Activated naive CD4-positive, alpha-beta T cell treated with anti-CD3 and anti-CD28 coated beads for 36 hours (primary cell): ENCODE data around the gene PYGO2. TPM values are rescaled to one million over a fixed set of nuclear protein-coding genes. Genes with fewer than 3 reads are reported as not detected.
"Not testable (repeated sequence)": the region's sequence is repeated elsewhere in the genome, so short reads cannot be mapped to it uniquely, and the experiment has no call there.

Source experiments
- CTCF ChIA-PET: fragments of 350-600 bp; sonication (Branson Sonifier 250); formaldehyde crosslinking; loops from one replicate; lab custom pipeline; 2021; ENCODE audit warnings: antibody characterized with exemption; lab: Charles Lee
- DNase-seq: peaks from one replicate; pipeline ENCODE4 v3.0.0-alpha.2; 2020
- H3K27ac Mint-ChIP-seq: one replicate; pipeline ENCODE4 v1.8.0; 2021; ENCODE audit warnings: mild to moderate bottlenecking, mixed read lengths
- H3K27me3 Mint-ChIP-seq: one replicate; pipeline ENCODE4 v1.8.0; 2021; ENCODE audit warnings: low read depth, mixed read lengths
- H3K36me3 Mint-ChIP-seq: one replicate; pipeline ENCODE4 v1.8.0; 2021; ENCODE audit warnings: low read depth, mixed read lengths
- H3K4me1 Mint-ChIP-seq: one replicate; pipeline ENCODE4 v1.8.0; 2021; ENCODE audit warnings: low read depth, mixed read lengths
- H3K4me3 Mint-ChIP-seq: one replicate; pipeline ENCODE4 v1.8.0; 2021; ENCODE audit warnings: mild to moderate bottlenecking, moderate library complexity, mixed read lengths
- H3K9me3 Mint-ChIP-seq: one replicate; pipeline ENCODE4 v1.8.0; 2021; ENCODE audit warnings: mixed read lengths
- intact Hi-C: fragments of 100-400 bp; cut with micrococcal nuclease; formaldehyde crosslinking; loops from one replicate; pipeline ENCODE4 v1.15.1; 2023
- total RNA-seq, 2 experiments: library from RNA; stranded (reverse); gene quantifications; one replicate each; pipeline ENCODE4 v1.2.3, GENCODE V29; 2021

The PYGO2 gene
- total RNA-seq, 2 experiments from 2014 or later = 35.6 to 36.3 TPM

- intact Hi-C loops = no loop called here
- CTCF ChIA-PET = interaction anchor here (0.7 to 1.9 kb wide), 5 partner anchors 11 to 31 kb away, joined by 3 to 24 read pairs (median 4); no protein-coding TSS in a partner anchor
- DNase-seq = peak; percentile 20
- peaks cover 12% of the 10 kb centered on the region for H3K36me3 Mint-ChIP-seq
- H3K9me3 Mint-ChIP-seq = no peaks in the 10 kb centered on the region
- H3K4me3 Mint-ChIP-seq = no peak overlapping the region
- H3K4me1 Mint-ChIP-seq = peaks cover 23% of the 10 kb centered on the region
- H3K27ac Mint-ChIP-seq = no peak overlapping the region
- H3K27me3 Mint-ChIP-seq = no peaks in the 10 kb centered on the region
These were observed 26.7 kb upstream of the PYGO2 start for GRCh38 chr1:154988058-154988954.

DNA sequence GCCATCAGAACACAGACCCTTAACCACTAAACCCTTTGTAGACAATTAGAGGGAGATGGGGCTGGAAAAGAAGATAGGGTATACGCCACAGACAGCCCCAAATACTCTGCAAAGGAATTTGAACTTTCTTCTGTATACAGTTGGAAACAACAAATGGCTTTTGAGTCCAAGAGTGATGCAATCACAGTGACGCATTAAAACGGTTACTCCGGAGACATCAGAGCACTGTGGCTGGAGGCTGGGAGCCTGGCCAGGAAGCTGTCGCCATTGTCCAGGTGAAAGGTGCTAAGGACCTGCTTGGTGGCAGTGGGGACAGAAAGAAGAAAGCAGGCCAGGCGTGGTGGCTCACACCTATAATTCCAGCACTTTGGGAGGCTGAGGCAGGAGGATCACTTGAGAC lies 25.7 kb upstream of the PYGO2 start:
- no peaks in the 10 kb centered on the region for H3K9me3 Mint-ChIP-seq
- H3K36me3 Mint-ChIP-seq = peaks cover 13% of the 10 kb centered on the region
- intact Hi-C loops = no loop called here
- H3K27ac Mint-ChIP-seq = no peak overlapping the region
- no peaks in the 10 kb centered on the region for H3K27me3 Mint-ChIP-seq
- peaks cover 25% of the 10 kb centered on the region for H3K4me1 Mint-ChIP-seq
- CTCF ChIA-PET = interaction anchor here (0.6 to 1.9 kb wide), 4 partner anchors 11 to 366 kb away, joined by 3 to 24 read pairs (median 6); no protein-coding TSS in a partner anchor
- no peak overlapping the region for H3K4me3 Mint-ChIP-seq
- DNase-seq = no peak

- DNase-seq, H3K4me3 Mint-ChIP-seq, intact Hi-C loops, H3K27ac Mint-ChIP-seq, H3K27me3 Mint-ChIP-seq, H3K9me3 Mint-ChIP-seq: not testable (repeated sequence)
- CTCF ChIA-PET = interaction anchor here (0.6 to 1.4 kb wide), 4 partner anchors 16 to 365 kb away, joined by 3 to 4 read pairs (median 4); partner anchors contain the start of gene SHC1
- Mint-ChIP-seq H3K4me1 (peaks cover 28% of the 10 kb centered on the region), H3K36me3 (peaks cover 14% of the 10 kb centered on the region)
These were observed 25.2 kb upstream of the PYGO2 start for GRCh38 chr1:154986736-154987135.

DNA sequence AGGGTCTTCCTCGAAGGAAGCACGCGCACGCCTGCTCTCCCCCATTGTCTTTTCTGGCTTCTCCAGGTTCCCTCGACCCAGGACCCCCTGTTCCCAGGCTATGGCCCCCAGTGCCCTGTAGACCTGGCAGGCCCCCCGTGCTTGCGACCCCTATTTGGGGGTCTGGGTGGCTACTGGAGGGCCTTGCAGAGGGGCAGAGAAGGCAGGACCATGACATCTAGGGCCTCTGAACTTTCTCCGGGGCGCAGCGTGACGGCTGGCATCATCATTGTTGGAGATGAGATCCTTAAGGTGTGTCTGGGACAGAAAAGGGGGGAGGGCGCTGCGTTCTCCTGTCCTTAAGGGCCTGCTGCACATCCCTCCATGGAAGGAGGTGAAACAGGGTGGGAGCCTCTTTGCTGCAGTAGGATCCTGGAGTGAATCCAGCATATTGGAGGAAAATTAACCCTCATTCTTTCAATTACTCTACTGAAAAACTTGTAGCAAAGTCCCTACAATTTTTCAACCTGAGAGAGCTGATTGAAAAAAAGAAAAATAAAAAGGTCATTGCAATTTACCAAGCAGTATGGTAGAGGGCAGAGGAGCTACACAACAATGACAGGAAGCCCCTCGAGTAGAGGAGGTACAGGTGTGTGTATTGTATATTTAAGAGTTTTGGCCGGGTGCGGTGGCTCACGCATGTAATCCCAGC lies 22.3 kb upstream of the PYGO2 start:
- CTCF ChIA-PET = interaction anchor here (0.9 to 4.1 kb wide), 8 partner anchors 12 to 76 kb away, joined by 4 to 30 read pairs (median 6); partner anchors contain the start of gene ADAM15
- DNase-seq = no peak
- Mint-ChIP-seq H3K36me3 (peaks cover 19% of the 10 kb centered on the region), H3K27ac (no peak overlapping the region), H3K27me3 (no peaks in the 10 kb centered on the region), H3K9me3 (no peaks in the 10 kb centered on the region), H3K4me3 (no peak overlapping the region), H3K4me1 (peaks cover 35% of the 10 kb centered on the region)
- intact Hi-C loops = loop anchor here (1.0 kb wide), 4 partner anchors 10 to 33 kb away; partner anchors contain the start of gene CKS1B

DNA sequence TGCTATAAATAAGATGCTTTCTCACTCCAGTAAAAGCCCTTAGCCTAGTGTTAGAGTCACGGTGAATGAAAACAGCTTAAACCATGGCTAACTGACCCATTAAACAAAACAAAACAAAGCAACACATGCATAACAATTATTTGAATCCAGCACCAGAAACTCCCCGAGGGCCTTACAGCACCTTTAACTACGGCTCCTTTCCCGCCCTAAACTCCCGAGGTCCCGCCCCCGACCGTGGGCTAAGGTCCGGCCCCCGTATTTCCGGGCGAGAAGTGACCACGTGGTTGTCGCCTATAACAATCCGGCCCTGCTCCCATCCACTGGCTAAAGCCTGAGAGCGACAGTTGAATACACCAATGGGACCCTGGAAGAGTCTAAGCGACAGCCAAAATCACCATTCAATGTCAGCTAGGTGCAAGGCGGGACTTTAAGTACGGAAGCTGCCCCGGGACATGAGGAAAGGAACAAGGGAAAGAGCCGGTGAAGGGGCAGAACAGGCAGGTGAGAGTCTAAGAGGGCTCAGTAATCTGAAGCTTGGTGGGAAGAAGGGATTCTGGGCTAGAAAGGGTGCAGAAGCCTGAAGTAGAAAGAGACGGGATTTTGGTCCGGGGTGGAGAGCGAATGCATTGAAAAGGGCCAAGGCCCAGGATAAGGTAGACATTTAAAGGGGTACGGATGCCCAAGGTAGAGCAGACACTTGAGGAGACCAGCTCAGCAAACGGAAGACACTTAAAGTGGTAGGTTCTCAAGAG lies 21.5 kb upstream of the PYGO2 start, which contains the start of gene FLAD1:
Gene FLAD1, plus strand, starts transcription at position 448 of the 752 bp plus-strand sequence. CDS start 351 bp downstream, outside the sequence.
- CTCF ChIA-PET = interaction anchor here (0.7 to 4.1 kb wide), 11 partner anchors 11 to 77 kb away, joined by 3 to 30 read pairs (median 4); partner anchors contain the start of genes ADAM15, PBXIP1 and PYGO2
- Mint-ChIP-seq H3K27ac (no peak within 1 kb of the TSS), H3K9me3 (no peaks in the 10 kb centered on the region), H3K36me3 (peaks cover 18% of the 10 kb centered on the region), H3K27me3 (no peaks in the 10 kb centered on the region), H3K4me1 (peaks cover 30% of the 10 kb centered on the region), H3K4me3 (no peak within 1 kb of the TSS)
- DNase-seq = peak; percentile 99
- intact Hi-C loops = loop anchor here (1.0 kb wide), 4 partner anchors 9 to 34 kb away; partner anchors contain the start of gene CKS1B

DNA sequence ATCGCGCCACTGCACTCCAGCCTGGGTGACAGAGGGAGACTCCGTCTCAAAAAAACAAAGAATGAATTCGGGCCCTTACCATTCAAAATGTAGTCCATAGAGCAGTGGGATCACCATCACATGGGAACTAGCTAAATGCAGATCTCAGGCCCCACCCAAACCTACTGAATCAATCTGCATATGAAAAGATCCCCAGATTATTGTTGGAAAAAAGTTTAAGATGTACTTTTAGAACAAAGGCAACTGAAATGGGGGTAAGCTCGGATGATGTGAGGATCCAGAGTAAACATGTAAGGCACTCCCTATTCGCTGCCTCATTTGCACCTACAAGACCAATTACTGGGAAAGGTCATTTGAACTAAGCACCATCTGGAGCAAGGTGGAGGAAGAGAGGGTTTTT lies 20.8 kb upstream of the PYGO2 start:
- intact Hi-C loops = no loop called here
- CTCF ChIA-PET = interaction anchor here (0.7 to 4.1 kb wide), 7 partner anchors 11 to 77 kb away, joined by 3 to 30 read pairs (median 4); partner anchors contain the start of genes PBXIP1 and PYGO2
- no peak overlapping the region for H3K27ac Mint-ChIP-seq
- H3K4me1 Mint-ChIP-seq = peaks cover 31% of the 10 kb centered on the region
- H3K27me3 Mint-ChIP-seq = no peaks in the 10 kb centered on the region
- no peak overlapping the region for H3K4me3 Mint-ChIP-seq
- H3K36me3 Mint-ChIP-seq = peaks cover 23% of the 10 kb centered on the region
- no peak for DNase-seq
- no peaks in the 10 kb centered on the region for H3K9me3 Mint-ChIP-seq

GRCh38 chr1:154978360-154978759 lies 16.8 kb upstream of the PYGO2 start:
- no peak overlapping the region for H3K4me3 Mint-ChIP-seq
- H3K27ac Mint-ChIP-seq = no peak overlapping the region
- no peaks in the 10 kb centered on the region for H3K9me3 Mint-ChIP-seq
- intact Hi-C loops = no loop called here
- no peaks in the 10 kb centered on the region for H3K27me3 Mint-ChIP-seq
- peaks cover 28% of the 10 kb centered on the region for H3K36me3 Mint-ChIP-seq
- DNase-seq = no peak
- CTCF ChIA-PET = interaction anchor here (0.6 to 1.5 kb wide), 3 partner anchors 19 to 141 kb away, joined by 3 read pairs; partner anchors contain the start of gene PBXIP1
- H3K4me1 Mint-ChIP-seq = peaks cover 18% of the 10 kb centered on the region

DNA sequence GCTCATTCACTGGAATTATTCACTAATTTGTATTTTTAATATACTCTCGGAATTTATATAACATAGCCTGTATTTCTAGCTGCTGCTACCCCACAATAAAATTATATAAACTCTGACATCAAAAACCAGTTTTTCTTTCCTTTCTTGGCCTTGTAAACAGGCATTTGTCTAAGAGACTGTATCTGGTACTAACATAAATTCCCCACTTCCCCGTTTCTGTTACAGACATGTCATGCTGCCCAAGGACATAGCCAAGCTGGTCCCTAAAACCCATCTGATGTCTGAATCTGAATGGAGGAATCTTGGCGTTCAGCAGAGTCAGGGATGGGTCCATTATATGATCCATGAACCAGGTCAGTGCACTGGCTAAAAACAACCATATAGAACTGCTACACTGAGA lies 16.2 kb upstream of the PYGO2 start:
- H3K4me3 Mint-ChIP-seq, intact Hi-C loops, H3K9me3 Mint-ChIP-seq, DNase-seq, H3K27ac Mint-ChIP-seq, H3K27me3 Mint-ChIP-seq: not testable (repeated sequence)
- CTCF ChIA-PET = interaction anchor here (1.5 kb wide), 1 partner anchor 20 kb away, joined by 3 read pairs; no protein-coding TSS in a partner anchor
- H3K36me3 Mint-ChIP-seq = peaks cover 28% of the 10 kb centered on the region
- peaks cover 22% of the 10 kb centered on the region for H3K4me1 Mint-ChIP-seq

DNA sequence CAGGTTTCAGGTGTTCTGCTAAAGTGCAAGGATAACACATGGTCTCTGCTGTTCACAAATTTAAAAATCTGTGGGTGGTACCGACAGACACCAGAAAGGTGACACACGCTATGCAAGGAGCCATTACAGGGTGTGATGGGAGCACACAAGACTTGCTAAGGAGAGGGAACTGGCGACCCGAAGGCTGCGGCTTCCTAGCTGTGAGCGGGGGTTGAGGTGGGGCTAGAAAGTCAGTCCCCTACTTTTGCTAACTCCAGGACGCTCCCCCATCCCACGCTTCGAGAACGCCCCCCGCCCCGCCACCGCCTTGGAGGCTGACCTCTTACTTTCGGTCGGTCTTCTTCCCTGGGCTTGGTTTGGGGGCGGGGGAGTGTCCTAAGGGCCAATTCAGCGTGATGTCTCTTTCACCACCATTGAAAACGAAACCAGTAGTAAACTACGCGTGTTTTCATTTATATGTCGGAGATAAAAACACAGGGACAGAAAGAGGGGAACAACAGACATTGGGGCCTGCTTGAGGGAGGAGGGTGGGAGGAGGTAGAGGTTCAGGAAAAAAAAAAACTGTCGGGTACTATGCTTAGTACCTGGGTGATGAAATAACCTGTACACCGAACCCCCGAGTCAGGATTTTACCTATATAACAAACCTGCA lies 14.0 kb upstream of the PYGO2 start:
- intact Hi-C loops = loop anchor here (2.0 kb wide), 1 partner anchor 159 kb away; the partner anchor contains the start of gene SLC50A1
- peak; percentile 38 for DNase-seq
- CTCF ChIA-PET = interaction anchor here (1.2 kb wide), 1 partner anchor 68 kb away, joined by 7 read pairs; no protein-coding TSS in a partner anchor
- Mint-ChIP-seq H3K4me1 (peaks cover 31% of the 10 kb centered on the region), H3K27ac (no peak overlapping the region), H3K9me3 (no peaks in the 10 kb centered on the region), H3K4me3 (no peak overlapping the region), H3K36me3 (peaks cover 30% of the 10 kb centered on the region), H3K27me3 (no peaks in the 10 kb centered on the region)

DNA sequence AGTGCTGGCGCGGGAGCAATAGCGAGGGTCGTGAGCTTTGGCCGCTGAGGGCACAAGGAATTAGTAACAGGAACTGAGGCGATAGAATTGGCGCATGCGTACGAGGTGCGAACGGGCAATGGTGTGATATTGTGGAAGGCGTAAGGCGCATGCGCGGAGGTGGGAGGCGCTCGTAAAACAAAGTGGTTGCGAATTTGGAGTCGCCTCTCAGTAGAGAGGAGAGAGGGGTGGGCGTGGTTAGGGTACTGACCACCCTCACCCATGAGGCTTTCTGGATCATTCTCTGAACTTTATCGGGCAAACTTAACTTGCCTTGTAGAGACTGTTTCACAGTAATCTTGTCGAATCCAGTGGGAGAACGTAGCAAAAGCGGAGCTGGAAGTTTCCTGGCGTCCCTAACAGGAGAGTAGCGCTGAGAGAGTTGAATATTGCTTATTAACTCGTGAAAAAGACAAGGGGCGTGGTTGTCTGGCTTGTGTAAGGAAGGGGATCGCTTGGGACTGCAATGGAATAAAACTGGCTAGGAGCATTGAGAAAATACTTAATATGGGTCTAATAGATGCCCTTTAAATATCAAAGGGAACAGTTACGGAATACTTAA lies 13.3 kb upstream of the PYGO2 start:
- no peak overlapping the region for H3K4me3 Mint-ChIP-seq
- CTCF ChIA-PET = interaction anchor here (0.6 to 1.5 kb wide), 2 partner anchors 24 to 49 kb away, joined by 3 to 5 read pairs; no protein-coding TSS in a partner anchor

More for the DNA sequence above, 13.3 kb upstream of the PYGO2 start:
- Mint-ChIP-seq H3K9me3 (no peaks in the 10 kb centered on the region), H3K4me1 (peaks cover 31% of the 10 kb centered on the region), H3K36me3 (peaks cover 27% of the 10 kb centered on the region), H3K27ac (no peak overlapping the region), H3K27me3 (no peaks in the 10 kb centered on the region)
- DNase-seq = peak; percentile 97
- intact Hi-C loops = loop anchor here (1.0 to 5.0 kb wide), 11 partner anchors 8 to 217 kb away; partner anchors contain the start of genes EFNA4, FLAD1, PMVK and PYGO2
